MCF 10A (cell line): ENCODE results near the gene CLN5. TPM values are rescaled to one million over a fixed set of nuclear protein-coding genes. Genes with fewer than 3 reads are reported as not detected.
A peak's percentile ranks its signal among the peaks of the same experiment; 100 is the strongest.

Source experiments
- Bru-seq: library from RNA; stranded (reverse); fragments of 400-500 nt; gene quantifications from one replicate; lab custom pipeline; 2021; lab: Mats Ljungman, UMichigan
- BruChase-seq, 2 experiments: library from RNA; stranded (reverse); fragments of 400-500 nt; gene quantifications; one replicate each; lab custom pipeline; 2021; lab: Mats Ljungman, UMichigan
- BruUV-seq: library from RNA; stranded (reverse); fragments of 400-500 nt; replicated peaks from 2 replicates; lab custom pipeline; 2021; lab: Mats Ljungman, UMichigan
- CTCF ChIA-PET: fragments of 300-600 bp; sonication (Branson Sonifier 250); formaldehyde crosslinking; extraction: SDS; loops from one replicate; lab custom pipeline; 2021; ENCODE audit warnings: antibody characterized with exemption, inconsistent platforms; lab: Yijun Ruan, JAX
- POLR2A ChIA-PET: fragments of 300-600, 350-650 bp; sonication (Branson Sonifier 250); formaldehyde crosslinking; extraction: SDS; loops from one replicate; lab custom pipeline; 2020; ENCODE audit warnings: antibody characterized with exemption, inconsistent platforms; lab: Yijun Ruan, JAX
- DNase-seq: peaks from one replicate; pipeline ENCODE4 v3.0.0-alpha.2; 2018; ENCODE audit not compliant: unreplicated experiment
- H3K27ac Mint-ChIP-seq: one replicate; pipeline ENCODE4 v1.8.0; 2022; ENCODE audit warnings: mild to moderate bottlenecking, low read depth, mixed read lengths; ENCODE audit not compliant: unreplicated experiment
- H3K27me3 Mint-ChIP-seq: one replicate; pipeline ENCODE4 v1.8.0; 2022; ENCODE audit warnings: mixed read lengths; ENCODE audit not compliant: insufficient read depth, unreplicated experiment
- H3K36me3 Mint-ChIP-seq: one replicate; pipeline ENCODE4 v1.8.0; 2022; ENCODE audit warnings: mild to moderate bottlenecking, moderate library complexity, mixed read lengths; ENCODE audit not compliant: insufficient read depth, unreplicated experiment
- H3K4me1 Mint-ChIP-seq: one replicate; pipeline ENCODE4 v1.8.0; 2022; ENCODE audit warnings: mixed read lengths; ENCODE audit not compliant: insufficient read depth, unreplicated experiment
- H3K4me3 Mint-ChIP-seq: one replicate; pipeline ENCODE4 v1.8.0; 2022; ENCODE audit warnings: mild to moderate bottlenecking, moderate library complexity, mixed read lengths; ENCODE audit not compliant: unreplicated experiment
- H3K9me3 Mint-ChIP-seq: one replicate; pipeline ENCODE4 v1.8.0; 2022; ENCODE audit warnings: mixed read lengths; ENCODE audit not compliant: unreplicated experiment
- CTCF ChIP-seq: fragments of 200-600 bp; IDR thresholded peaks from one replicate; pipeline ENCODE4 v1.8.0; 2022; ENCODE audit warnings: antibody characterized with exemption, mild to moderate bottlenecking; ENCODE audit not compliant: unreplicated experiment
- intact Hi-C: fragments of 100-400 bp; cut with micrococcal nuclease; formaldehyde crosslinking; loops from 2 replicates; pipeline ENCODE4 v1.14.1; 2022
- long read RNA-seq: library from polyadenylated mRNA; stranded (forward); transcript quantifications from one replicate; pipeline ENCODE4 v2.0.0, GENCODE V29; 2022
- total RNA-seq: library from RNA; stranded (reverse); gene quantifications from 2 replicates; pipeline ENCODE4 v1.2.3, GENCODE V29; 2022

CLN5 gene
- total RNA-seq (16.0 and 17.8 TPM in 2 replicates), Bru-seq, nascent RNA (percentile 71 among the genes with signal in this experiment), BruChase-seq, experiment 1, labeled RNA remaining after a 6-hour chase (percentile 88 among the genes with signal in this experiment), BruChase-seq, experiment 2, labeled RNA remaining after a 2-hour chase (percentile 75 among the genes with signal in this experiment)
- long read RNA-seq, full-length matches to known transcripts = 40 of 43 reads
- long read RNA-seq, partial matches to known transcripts = 2 of 43 reads
- long read RNA-seq, other reads (novel, unspliced or antisense) = 1 of 43 reads

GRCh38 chr13:76991796-76992547 lies at the start of gene CLN5:
TSS of gene CLN5 (plus strand) at chr13:76992081. CDS start at chr13:76992099, 18 bp downstream.
- no peak for TF ChIP-seq CTCF
- H3K4me3 Mint-ChIP-seq = peak within 1 kb of the TSS; percentile 93
- CTCF ChIA-PET = interaction anchor here (0.8 to 6.6 kb wide), 4 partner anchors 10 to 106 kb away, joined by 3 to 82 read pairs (median 18); no protein-coding TSS in a partner anchor

GRCh38 chr13:76942363-76942762 lies 49.5 kb upstream of the CLN5 start:
- DNase-seq = no peak
- no peak for TF ChIP-seq CTCF
- Mint-ChIP-seq H3K4me1 (peaks cover 38% of the 10 kb centered on the region), H3K27ac (no peak overlapping the region), H3K36me3 (no peaks in the 10 kb centered on the region), H3K27me3 (no peaks in the 10 kb centered on the region), H3K9me3 (no peaks in the 10 kb centered on the region), H3K4me3 (no peak overlapping the region)
- CTCF ChIA-PET = interaction anchor here (0.6 to 1.0 kb wide), 4 partner anchors 8 to 1072 kb away, joined by 3 read pairs; no protein-coding TSS in a partner anchor
- BruUV-seq = no TSS peak
- POLR2A ChIA-PET = no interaction called here
- intact Hi-C loops = loop anchor here (5.0 kb wide), 1 partner anchor 35 kb away; no protein-coding TSS in a partner anchor

More at GRCh38 chr13:76991796-76992547, at the start of gene CLN5:
- BruUV-seq = no TSS peak
- DNase-seq = peak; percentile 92
- intact Hi-C loops = loop anchor here (10.0 kb wide), 1 partner anchor 1317 kb away; no protein-coding TSS in a partner anchor
- Mint-ChIP-seq H3K27ac (peak within 1 kb of the TSS; percentile 96), H3K36me3 (peaks cover 16% of the 10 kb centered on the region), H3K27me3 (peaks cover 3% of the 10 kb centered on the region), H3K9me3 (no peaks in the 10 kb centered on the region), H3K4me1 (peaks cover 28% of the 10 kb centered on the region)
- POLR2A ChIA-PET = interaction anchor here (0.6 to 3.1 kb wide), 30 partner anchors 8 to 337 kb away, joined by 3 to 56 read pairs (median 6); partner anchors contain the start of genes FBXL3, KCTD12 and MYCBP2

GRCh38 chr13:76943646-76944045 lies 48.2 kb upstream of the CLN5 start:
- DNase-seq = peak; percentile 14
- BruUV-seq = no TSS peak
- Mint-ChIP-seq H3K36me3 (no peaks in the 10 kb centered on the region), H3K9me3 (no peaks in the 10 kb centered on the region), H3K27me3 (no peaks in the 10 kb centered on the region), H3K4me3 (no peak overlapping the region), H3K4me1 (peaks cover 30% of the 10 kb centered on the region), H3K27ac (peak overlapping the region; percentile 69)
- CTCF ChIA-PET = interaction anchor here (0.6 kb wide), 1 partner anchor 1061 kb away, joined by 3 read pairs; no protein-coding TSS in a partner anchor
- intact Hi-C loops = loop anchor here (5.0 kb wide), 1 partner anchor 34 kb away; no protein-coding TSS in a partner anchor
- POLR2A ChIA-PET = no interaction called here
- TF ChIP-seq CTCF = no peak
